Breast epithelium (tissue), 4 donors: ENCODE data around the gene MSLN. TPM values are rescaled to one million over a fixed set of nuclear protein-coding genes. Genes with fewer than 3 reads are reported as not detected.

Experiments used
- DNase-seq, 2 donors: peaks; one replicate each; pipeline ENCODE4 v3.0.0-alpha.2; 2019; ENCODE audit warnings: low spot score in 2 of 2
- H3K27ac ChIP-seq, 2 donors: fragments of 200-600 bp; sonication (generic) in 1 of 2; one replicate each; pipeline ENCODE4 v1.5.1; 2016 to 2019; ENCODE audit warnings: mild to moderate bottlenecking in 1 of 2
- H3K27me3 ChIP-seq, 2 donors: fragments of 200-600 bp; sonication (generic) in 1 of 2; one replicate each; pipeline versions ENCODE4 v1.5.1 to v1.6.0; 2017 to 2019; ENCODE audit warnings: control low read depth in 1 of 2, mild to moderate bottlenecking in 1 of 2
- H3K36me3 ChIP-seq: fragments of 200-600 bp; one replicate; pipeline ENCODE4 v1.5.1; 2019
- H3K4me1 ChIP-seq, 2 donors: fragments of 200-600 bp; sonication (generic); one replicate each; pipeline ENCODE4 v1.5.1; 2016 to 2019; ENCODE audit warnings: control low read depth in 1 of 2
- H3K4me3 ChIP-seq, 3 donors: fragments of 200-600 bp; sonication (generic); 1 replicate in 2 of 3; 2 replicates in 1 of 3; pipeline ENCODE4 v1.5.1; 2016 to 2019; ENCODE audit warnings: mild to moderate bottlenecking in 3 of 3, moderate library complexity in 2 of 3
- H3K9me3 ChIP-seq, 2 donors: fragments of 200-600 bp; sonication (generic) in 1 of 2; one replicate each; pipeline ENCODE4 v1.5.1; 2016 to 2019; ENCODE audit warnings: control low read depth in 1 of 2
- CTCF ChIP-seq, 3 donors: fragments of 450-650 bp; IDR thresholded peaks; one replicate each; pipeline ENCODE4 v1.5.1; 2016 to 2017; ENCODE audit warnings: antibody characterized with exemption in 3 of 3, mild to moderate bottlenecking in 3 of 3, moderate library complexity in 3 of 3
- POLR2A ChIP-seq: fragments of 450-650 bp; IDR thresholded peaks from one replicate; pipeline ENCODE4 v1.6.1; 2016; ENCODE audit warnings: antibody characterized with exemption, mild to moderate bottlenecking, moderate library complexity
- POLR2AphosphoS5 ChIP-seq, 3 donors: sonication (generic); formaldehyde crosslinking; IDR thresholded peaks; one replicate each; pipeline ENCODE4 v1.6.1; 2017; ENCODE audit warnings: antibody characterized with exemption in 3 of 3
- intact Hi-C: fragments of 100-400 bp; cut with DNase I; formaldehyde crosslinking; loops from one replicate; pipeline ENCODE4 v1.15.1; 2023; ENCODE audit warnings: low total_unique reads
- total RNA-seq, 3 donors: library from RNA; depleted of rRNA; stranded (reverse); fragments of >200 nt; gene quantifications; one replicate each; pipeline ENCODE4 v1.1.0, GENCODE V29; 2016

Gene MSLN
- total RNA-seq, 3 donors from 2014 or later: 49.2 TPM; not detected in 2

GRCh38 chr16:792221-792995 lies 31.9 kb downstream of the MSLN start:
- Histone ChIP-seq H3K4me3 (no peak overlapping the region), H3K27ac (no peak overlapping the region), H3K4me1 (peaks cover 5 to 8% of the 10 kb centered on the region in 2 donors), H3K9me3 (no peaks in the 10 kb centered on the region), H3K27me3 (peaks cover 3 to 10% of the 10 kb centered on the region in 2 donors), H3K36me3 (no peaks in the 10 kb centered on the region)
- DNase-seq: no peak
- TF ChIP-seq POLR2AphosphoS5 (IDR thresholded peaks at IDR 0.05) (no peak), CTCF (IDR thresholded peaks at IDR 0.05) (no peak), POLR2A (no peak)
- intact Hi-C loops: no loop called here

GRCh38 chr16:793414-793813 lies 32.9 kb downstream of the MSLN start:
- Histone ChIP-seq H3K27ac (no peak overlapping the region), H3K9me3 (no peaks in the 10 kb centered on the region), H3K27me3 (peaks cover 3 to 14% of the 10 kb centered on the region in 2 donors), H3K36me3 (no peaks in the 10 kb centered on the region), H3K4me1 (peaks cover 5 to 8% of the 10 kb centered on the region in 2 donors), H3K4me3 (no peak overlapping the region)
- intact Hi-C loops: no loop called here
- no peak for DNase-seq
- TF ChIP-seq POLR2A (no peak), CTCF (IDR thresholded peaks at IDR 0.05) (no peak), POLR2AphosphoS5 (IDR thresholded peaks at IDR 0.05) (no peak)

- peaks cover under 1 to 2% of the 10 kb centered on the region in 2 donors for H3K4me1 ChIP-seq
- no peaks in the 10 kb centered on the region for H3K36me3 ChIP-seq
- no peak for DNase-seq
- intact Hi-C loops: no loop called here
- H3K4me3 ChIP-seq: no peak overlapping the region
- H3K27ac ChIP-seq: no peak overlapping the region
- no peaks in the 10 kb centered on the region for H3K9me3 ChIP-seq
- TF ChIP-seq CTCF (IDR thresholded peaks at IDR 0.05) (no peak), POLR2A (no peak), POLR2AphosphoS5 (IDR thresholded peaks at IDR 0.05) (no peak)
- H3K27me3 ChIP-seq: peaks cover 3 to 22% of the 10 kb centered on the region in 2 donors
These were observed 33.7 kb downstream of the MSLN start for GRCh38 chr16:794091-794822.

- no peaks in the 10 kb centered on the region for H3K4me1 ChIP-seq
- intact Hi-C loops: no loop called here
- H3K27me3 ChIP-seq: peaks cover 3 to 29% of the 10 kb centered on the region in 2 donors
- TF ChIP-seq POLR2A (no peak), CTCF (IDR thresholded peaks at IDR 0.05) (no peak), POLR2AphosphoS5 (IDR thresholded peaks at IDR 0.05) (no peak)
- no peak for DNase-seq
- no peaks in the 10 kb centered on the region for H3K9me3 ChIP-seq
- H3K27ac ChIP-seq: no peak overlapping the region
- no peak overlapping the region for H3K4me3 ChIP-seq
- H3K36me3 ChIP-seq: no peaks in the 10 kb centered on the region
These were observed 34.4 kb downstream of the MSLN start for GRCh38 chr16:794853-795466.
